HTERT RPE-1 (cell line): ENCODE results near the gene ATP5F1E.
"Not testable (repeated sequence)": the region's sequence is repeated elsewhere in the genome, so short reads cannot be mapped to it uniquely, and the experiment has no call there.

Experiments used
- in situ Hi-C: fragments of 300-500 bp; cut with MboI; formaldehyde crosslinking; loops from 4 replicates; pipeline ENCODE4 v1.14.3; 2020; ENCODE audit warnings: low sequenced_read_pairs

Gene ATP5F1E

DNA sequence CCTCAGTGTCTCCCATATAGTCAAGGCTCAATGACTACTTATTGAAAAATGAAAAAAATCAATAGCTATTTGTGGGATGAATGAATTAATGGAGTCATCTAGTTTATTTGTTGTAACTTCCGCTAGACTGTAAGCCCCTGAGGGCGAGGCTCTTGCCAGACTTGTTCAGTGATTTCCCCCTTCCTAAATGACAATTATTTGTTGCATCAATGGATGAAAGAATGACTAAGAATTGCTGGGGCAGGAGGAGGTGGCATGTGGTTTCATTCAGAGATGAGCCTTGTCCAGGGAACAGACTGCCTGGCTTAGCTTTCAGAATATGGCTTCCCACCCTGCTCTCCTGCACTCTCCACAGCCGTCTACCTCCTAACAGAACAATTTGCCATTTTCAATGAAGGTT, 11.6 kb upstream of the ATP5F1E start:
- in situ Hi-C loops: no loop called here

DNA sequence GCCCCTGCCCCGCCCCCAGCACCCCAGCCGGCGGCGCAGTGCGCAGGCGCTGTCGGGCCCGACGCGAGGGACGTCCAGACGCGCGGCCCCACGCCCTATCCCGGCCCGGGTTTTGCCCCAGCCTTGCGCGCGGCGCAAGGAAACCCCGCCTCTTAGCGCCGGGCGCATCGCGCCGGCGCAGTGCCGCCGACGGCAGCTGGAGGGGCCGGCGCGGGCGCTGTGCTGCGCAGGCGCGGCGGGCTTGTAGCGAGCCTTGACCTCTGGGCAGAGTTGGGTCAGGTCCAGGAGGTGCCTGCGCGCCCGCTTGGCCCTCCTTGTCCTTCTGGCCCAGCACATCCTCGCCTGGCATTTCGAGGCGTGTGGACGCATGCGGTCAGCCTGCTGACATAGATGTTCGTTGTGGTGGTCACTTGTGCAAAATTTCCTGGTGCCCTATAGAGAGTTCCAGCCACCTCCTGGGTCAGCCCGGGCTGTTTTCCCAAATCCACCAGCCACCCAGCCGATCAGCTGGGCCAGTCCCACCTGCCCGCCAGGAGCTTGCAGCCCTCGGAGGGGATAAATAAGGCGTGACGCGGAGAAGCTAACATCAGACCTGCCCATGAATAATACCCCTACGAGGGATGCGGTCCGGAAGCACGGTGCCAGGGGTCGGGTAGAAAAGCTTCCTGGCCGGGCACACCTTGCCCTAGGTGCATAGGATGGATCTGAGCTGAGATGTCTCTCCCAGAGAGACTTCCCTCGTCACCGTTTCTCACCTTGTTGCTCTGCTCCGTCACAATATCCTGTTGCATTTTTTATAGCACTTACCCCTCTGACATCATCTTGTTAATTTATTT, 10.9 kb upstream of the ATP5F1E start:
- in situ Hi-C loops: no loop called here

DNA sequence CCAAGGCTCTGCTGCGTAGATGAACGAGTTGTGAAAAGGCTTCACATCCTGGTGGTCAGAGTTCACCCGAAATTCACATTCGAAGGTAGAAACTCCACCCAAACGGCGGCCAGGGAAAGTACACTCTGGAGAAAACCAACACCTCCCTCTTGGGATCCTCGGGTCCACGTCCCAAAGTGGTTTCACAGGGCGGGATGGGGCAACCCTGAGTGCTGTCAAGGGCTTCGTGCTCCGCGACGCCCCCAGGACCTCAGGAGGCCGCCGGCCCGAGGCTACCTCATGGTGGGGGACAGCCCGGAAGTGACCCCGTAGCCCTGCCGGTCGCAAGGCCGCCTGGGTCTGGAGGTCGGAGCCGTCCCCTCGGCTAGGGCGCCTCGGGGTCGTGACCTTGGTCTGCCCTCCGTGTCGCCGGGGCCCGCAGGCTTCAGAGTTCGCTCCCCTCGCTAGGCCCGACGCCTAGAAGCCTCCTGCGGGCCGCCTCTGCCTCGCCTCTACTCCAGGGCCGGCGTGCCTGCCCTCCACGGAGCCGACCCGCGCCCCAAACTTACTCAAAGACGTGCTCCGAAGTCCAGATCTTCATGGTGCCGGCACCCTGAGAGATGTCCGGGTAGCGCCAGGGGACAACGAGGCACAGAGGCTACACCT, 10.1 kb upstream of the ATP5F1E start, which contains the start of gene PRELID3B:
PRELID3B (minus strand) TSS at position 636 of the 645 bp plus-strand sequence; CDS start at position 580, 56 bp downstream.
- in situ Hi-C loops: no loop called here

DNA sequence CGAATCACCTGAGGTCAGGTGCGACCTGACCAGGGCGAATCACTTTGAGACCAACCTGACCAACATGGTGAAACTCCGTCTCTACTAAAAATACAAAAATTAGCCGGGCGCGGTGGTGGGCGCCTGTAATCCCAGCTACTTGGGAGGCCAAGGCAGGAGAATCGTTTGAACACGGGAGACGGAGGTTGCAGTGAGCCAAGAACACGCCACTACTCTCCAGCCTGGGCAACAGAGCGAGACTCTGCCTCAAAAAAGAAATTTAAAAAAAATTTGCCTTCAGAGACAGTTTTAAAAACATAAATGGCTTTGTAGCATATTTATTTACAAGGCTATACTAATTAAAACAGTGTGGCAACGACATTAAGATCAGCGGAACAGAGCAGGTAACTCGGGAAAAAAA, 9.4 kb upstream of the ATP5F1E start:
- in situ Hi-C loops: not testable (repeated sequence)

DNA sequence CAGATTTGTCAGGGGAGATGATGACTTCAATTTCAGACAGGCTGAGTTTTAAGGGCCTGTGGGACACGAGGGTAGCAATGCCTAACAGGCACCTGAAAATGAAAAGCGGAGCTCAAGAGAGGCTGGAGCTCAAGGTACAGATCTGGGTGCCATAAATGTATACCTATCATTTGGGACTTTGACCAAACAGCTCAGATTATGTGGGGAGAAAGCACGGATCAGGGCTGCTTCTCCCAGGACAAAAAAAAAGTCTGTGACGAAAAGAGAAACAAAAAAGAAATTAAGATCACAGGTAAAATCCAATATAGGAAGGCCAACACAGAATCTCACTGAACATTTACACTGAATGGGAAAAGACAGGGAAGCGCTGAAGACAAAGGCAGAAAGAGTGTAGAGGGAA, 8.5 kb upstream of the ATP5F1E start:
- in situ Hi-C loops: no loop called here

DNA sequence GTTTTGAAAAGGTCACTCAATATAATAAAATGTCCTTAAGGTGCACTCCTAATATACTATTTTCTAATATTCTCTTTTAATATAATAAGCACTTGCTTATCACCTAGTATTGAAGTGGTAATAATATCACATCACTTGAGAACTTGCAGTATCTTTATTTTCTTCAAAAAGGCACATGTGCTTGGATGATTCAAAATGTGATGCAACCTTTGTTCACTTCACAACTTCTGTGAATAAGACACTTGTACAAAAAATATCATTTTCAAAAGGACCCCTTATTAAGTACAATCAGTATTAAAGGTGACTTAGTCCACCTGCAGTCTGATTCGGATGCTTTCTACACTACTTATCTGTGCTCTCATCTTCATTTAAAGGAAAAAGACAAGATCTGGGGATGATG, 7.1 kb upstream of the ATP5F1E start:
- in situ Hi-C loops: no loop called here

DNA sequence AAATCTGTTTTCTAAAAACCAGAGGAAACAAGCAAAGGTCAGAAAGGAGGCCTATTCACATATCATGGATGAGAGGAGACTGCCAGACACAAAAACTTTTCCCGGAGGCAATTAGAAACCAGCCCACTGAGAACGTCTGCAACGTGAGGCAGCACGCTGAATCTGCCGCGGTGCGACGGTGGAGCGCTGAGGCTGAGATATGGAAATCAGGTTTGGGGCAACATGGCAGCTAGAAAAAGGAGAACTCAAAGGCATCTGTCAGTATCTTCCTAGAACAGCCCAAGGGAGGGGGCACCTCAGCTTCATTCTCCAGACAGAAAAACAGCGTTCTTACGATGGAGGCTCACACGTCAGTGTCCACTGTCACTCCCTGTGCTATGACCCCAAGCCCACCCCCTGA, 5.3 kb upstream of the ATP5F1E start:
- in situ Hi-C loops: no loop called here

DNA sequence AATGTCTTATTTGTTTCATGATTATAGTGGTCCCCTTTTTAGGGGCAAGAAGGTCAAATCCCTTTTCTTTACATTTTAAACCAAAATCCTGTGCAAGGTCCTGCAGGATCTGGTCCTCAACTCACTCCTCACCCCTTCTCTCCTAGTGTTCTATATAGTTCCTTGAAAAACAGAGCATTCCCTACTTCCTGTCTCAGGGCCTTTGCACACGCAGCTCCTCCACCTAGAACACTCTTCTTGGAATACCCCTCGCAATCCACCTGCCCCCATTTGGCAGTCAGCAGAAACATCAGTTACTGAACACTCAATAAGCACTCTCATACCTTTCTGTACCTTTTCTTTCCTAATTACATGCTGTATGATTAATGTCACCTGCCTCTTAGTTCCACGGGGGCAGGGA, 3.2 kb upstream of the ATP5F1E start:
- in situ Hi-C loops: no loop called here

DNA sequence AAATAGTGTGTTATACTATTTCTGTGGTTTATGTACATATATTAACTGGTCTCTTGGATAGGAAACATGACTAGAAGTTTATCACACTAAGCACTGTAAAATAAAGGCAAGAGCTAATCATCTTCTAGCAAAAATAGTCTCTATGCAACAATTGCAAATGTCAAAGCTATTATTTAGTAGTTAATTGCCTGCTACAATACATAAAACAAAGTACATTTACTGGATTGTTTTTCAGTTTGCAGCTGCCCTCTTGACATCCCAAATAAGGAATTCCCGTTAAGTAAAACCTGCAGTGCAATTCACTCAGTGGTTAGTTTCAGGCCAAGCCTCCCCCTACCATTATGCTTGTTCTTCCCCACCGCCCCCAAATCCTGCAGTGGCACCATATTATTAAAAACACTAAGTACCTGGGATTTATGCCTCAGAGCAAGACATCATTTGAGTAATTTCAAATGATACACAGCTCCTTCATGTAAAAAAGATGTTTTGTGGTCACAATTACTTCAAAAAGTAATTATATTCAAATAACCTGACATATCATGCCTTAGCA, 1.6 kb upstream of the ATP5F1E start:
- in situ Hi-C loops: no loop called here

DNA sequence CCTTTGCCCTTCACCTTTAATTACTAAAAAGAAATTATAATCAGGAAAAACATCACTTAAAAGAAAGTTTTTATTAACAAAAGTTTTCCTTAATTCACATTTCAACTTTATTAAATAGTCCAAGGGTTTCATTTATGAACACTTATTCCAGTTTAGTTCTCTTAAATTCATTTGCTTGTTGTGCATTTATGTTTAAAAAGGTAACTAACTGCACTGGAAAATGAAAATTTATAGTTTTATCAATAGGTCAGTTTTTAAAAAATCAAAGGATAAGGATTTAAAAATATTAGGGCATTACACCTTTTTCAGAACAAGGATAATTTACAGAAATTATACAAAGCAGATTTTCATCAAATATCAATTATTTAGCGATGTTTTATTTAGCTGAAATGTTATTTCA, 958 bp upstream of the ATP5F1E start:
- in situ Hi-C loops: no loop called here

DNA sequence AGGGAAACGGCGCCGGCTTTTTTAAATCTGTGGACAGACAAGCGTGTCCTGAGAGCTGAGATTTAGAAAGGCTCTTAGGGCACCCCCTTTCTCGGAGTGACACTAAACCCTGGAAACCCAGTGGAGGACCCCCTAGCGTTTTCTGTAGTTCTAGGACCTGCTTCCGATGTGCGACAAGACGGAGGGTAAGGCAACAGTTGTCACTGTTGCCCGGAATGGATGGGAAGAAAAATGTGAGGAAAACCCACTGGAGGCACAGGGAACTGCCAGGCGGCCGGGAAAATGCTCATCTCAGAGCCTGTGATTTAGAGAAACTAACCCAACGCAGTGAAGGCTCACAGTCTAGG, 551 bp upstream of the ATP5F1E start:
- in situ Hi-C loops: no loop called here

DNA sequence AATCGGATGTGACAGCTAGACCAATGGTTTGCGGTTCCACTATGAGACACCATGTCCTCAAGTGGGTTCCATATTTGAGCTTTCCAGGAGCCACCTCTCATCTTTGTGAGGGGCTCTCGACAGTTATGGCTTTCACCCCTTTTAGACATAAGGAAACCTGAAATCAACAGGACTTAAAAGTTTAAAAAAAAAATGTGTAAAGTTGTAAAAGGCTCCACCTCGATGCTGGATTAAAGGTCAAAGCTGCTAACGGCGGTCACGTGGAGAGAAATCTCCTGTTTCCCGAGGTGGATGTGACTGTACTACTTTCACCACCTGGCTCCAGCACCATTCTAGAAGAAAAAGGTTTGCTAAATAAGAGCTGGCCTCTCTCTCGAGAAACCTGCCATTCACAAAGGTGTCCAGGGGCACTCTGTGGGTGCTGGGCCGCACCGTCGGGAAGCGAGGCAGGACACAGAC, 542 bp downstream of the ATP5F1E start:
- in situ Hi-C loops: no loop called here

DNA sequence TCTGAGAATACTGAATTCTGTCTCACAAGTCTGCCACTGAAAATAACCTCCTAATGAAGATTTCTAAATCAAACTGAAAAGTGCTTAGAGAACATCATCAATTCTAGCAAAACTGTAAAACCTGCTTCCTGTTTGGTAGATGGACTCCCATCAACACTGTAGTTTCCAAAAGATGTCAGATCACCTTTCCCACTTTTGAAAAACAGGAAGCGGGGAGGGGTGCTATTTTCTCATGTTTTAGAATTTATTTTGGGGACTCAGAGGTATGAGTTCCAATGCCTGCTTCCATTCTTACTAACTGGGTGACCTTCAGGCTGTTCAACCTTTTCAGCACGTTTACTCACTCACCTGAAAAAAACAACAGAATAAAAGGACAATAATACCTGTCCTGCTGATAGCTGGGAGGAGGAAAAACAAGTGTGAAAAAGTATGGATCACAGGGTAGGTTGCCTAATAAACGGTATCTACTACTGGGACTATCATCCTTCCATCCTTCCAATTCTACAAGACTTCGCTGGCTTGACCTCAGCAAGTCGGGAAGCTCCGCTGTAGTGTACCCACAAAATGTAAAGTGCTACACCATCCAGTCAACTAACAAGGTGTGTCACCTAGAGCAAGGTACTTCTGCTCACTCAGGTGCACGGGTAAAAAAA, 1.1 kb downstream of the ATP5F1E start:
- in situ Hi-C loops: no loop called here

DNA sequence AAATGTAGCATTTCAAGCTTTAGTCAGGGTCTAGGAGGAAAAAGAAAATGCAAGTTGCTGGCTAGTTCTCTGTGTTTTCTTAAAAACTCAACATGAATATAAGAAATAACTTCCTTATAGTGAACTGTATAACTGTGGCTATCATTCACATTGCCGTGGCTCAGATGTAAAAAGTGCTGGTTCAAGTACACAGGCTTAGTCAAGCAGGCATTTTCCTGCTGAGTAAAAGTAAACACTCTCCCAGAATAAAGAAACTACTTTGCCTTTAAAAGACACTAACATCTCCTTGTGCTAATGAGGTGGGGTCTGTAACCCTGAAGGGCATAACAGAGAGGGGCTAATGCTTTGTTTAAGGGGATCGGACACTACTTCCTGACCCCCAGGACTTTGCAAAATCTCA, 3.3 kb downstream of the ATP5F1E start:
- in situ Hi-C loops: no loop called here

DNA sequence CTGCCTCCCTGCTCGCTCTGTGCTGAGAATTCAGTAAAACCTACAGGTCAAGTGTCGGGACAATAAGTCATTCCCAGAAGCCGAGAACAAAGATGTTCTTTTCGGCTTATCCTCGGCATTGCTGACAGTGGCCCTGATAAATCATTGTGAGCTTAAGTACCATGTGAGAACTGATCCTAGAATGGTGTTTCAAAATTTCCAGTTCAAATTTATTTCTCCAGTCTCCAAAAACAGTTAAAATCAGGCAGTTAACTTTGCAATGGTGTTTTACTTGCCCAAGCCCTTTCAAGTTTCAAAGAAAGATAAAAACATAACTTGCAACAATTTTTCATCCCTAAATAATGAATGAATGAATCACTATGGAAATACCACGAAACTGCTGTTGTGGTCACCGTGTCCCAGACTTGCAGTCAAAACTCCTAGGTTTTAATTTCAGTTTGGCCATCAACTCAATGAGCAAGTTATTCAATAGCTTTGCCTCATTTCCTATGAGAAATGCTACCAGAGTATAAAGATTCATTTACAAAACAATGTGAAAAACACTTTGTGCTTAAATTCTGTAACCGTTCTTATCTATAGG, 4.3 kb downstream of the ATP5F1E start:
- in situ Hi-C loops: no loop called here

DNA sequence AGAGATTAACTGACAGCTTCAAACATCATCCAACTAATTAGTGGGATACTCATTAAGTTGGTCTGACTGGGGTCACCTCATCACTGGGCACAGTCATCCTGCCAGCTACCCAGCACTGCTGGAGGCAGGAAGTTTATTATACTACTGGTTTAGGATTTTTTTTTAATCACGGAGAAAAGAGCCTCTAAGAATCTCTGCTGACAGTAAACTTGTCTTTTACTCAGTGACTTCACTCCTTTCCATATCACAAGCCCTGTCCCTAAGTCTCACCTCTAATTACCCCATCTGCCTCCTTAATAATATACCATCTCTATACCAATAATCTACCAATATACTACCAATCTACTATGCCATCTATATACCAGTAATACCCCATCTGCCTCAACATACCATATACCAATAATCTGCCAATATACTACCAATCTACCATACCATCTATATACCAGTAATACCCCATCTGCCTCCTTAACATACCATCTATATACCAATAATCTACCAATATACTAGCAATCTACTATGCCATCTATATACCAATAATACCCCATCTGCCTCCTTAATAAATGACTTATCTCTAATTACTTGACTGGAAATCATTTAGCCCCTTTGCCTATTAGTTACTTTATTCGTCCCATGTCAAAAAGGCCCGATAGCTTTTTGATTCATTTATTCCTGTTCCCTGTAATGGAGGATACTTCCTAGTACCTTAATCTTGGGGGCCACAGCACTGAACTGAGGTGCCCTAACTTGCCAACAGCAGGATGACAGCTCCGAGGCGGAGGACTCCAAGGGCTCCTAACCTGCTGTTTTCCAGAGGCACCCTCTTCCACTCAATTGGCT, 5.0 kb downstream of the ATP5F1E start:
- in situ Hi-C loops: no loop called here

DNA sequence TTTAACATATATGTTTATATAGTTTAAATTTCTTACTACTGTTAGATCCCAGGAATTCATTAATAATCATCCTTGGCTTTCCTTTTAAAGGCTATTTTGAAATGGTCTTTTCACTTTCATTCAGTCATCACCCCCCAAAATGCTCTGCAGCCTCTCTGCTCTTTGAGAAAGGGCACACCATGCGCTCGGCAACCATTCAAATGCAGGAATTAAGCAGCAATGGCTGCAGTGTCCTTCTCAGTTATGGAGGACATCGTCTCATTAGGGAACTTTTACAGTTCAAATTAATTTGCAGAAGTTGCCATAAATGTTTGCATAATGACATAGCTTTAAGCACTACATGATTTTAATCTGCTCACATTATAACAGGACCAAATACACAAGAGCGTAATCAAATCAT, 6.6 kb downstream of the ATP5F1E start:
- in situ Hi-C loops: no loop called here

DNA sequence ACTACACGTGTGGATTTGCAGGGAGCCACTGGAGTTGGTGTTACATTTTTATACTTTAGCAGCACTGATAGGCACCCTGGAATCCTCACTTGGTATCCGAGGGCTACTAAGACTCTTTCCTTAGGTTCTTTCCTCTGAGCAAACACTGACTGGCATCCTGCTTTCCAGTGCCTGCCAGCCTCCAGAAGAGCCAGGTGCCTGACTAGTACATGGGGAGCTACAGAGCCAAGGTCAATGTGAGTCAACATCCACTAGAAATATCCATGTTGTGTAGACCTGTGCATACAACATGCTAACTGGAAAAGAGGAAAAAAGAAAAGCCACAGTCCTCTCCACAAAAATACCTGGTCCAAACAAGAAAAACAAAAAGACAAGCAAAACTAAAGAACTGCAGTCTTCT, 7.0 kb downstream of the ATP5F1E start:
- in situ Hi-C loops: no loop called here

DNA sequence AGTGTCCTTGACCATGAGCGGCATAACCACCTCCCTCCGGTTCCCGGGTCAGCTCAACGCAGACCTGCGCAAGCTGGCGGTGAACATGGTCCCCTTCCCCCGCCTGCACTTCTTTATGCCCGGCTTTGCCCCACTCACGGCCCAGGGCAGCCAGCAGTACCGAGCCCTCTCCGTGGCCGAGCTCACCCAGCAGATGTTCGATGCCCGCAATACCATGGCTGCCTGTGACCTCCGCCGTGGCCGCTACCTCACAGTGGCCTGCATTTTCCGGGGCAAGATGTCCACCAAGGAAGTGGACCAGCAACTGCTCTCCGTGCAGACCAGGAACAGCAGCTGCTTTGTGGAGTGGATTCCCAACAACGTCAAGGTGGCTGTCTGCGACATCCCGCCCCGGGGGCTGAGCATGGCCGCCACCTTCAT, 8.0 kb downstream of the ATP5F1E start:
- in situ Hi-C loops: no loop called here

DNA sequence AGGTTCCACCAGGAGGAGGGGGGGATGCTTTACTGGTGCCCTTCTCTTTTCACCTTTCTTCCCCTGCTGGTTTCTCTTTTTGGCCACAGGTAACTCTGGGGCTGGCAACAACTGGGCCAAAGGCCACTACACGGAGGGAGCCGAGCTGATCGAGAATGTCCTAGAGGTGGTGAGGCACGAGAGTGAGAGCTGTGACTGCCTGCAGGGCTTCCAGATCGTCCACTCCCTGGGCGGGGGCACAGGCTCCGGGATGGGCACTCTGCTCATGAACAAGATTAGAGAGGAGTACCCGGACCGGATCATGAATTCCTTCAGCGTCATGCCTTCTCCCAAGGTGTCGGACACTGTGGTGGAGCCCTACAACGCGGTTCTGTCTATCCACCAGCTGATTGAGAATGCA, 8.5 kb downstream of the ATP5F1E start:
- in situ Hi-C loops: no loop called here
